WTC11 (cell line): ENCODE data around the gene ACVR1B.

ENCODE experiments used
- ATF1 ChIP-seq: sonication (generic); formaldehyde crosslinking; IDR thresholded peaks from 2 replicates; pipeline ENCODE4 v1.8.1; 2023; ENCODE audit warnings: mild to moderate bottlenecking, moderate library complexity, missing genetic modification reagents
- CTCF ChIP-seq: fragments of 200-600 bp; IDR thresholded peaks from 2 replicates; pipeline ENCODE4 v1.8.0; 2022; ENCODE audit warnings: antibody characterized with exemption
- EMX1 ChIP-seq: fragments of 250-450 bp; sonication (Bioruptor Pico); IDR thresholded peaks from 2 replicates; pipeline ENCODE4 v1.8.0; 2021; ENCODE audit warnings: mild to moderate bottlenecking
- NR3C1 ChIP-seq: sonication (generic); formaldehyde crosslinking; conservative IDR thresholded peaks from 2 replicates; pipeline ENCODE4 v1.8.1; 2023; ENCODE audit warnings: low read depth, mild to moderate bottlenecking, missing genetic modification reagents
- PREB ChIP-seq: sonication (generic); formaldehyde crosslinking; IDR thresholded peaks from 2 replicates; pipeline ENCODE4 v1.8.1; 2022; ENCODE audit warnings: mild to moderate bottlenecking, missing genetic modification reagents, moderate library complexity, borderline replicate concordance
- TEAD4 ChIP-seq: sonication (generic); formaldehyde crosslinking; IDR thresholded peaks from 2 replicates; pipeline ENCODE4 v1.8.0; 2022; ENCODE audit warnings: mild to moderate bottlenecking, missing genetic modification reagents
- TF ChIP-seq, protein P1 (sequence below): sonication (generic); formaldehyde crosslinking; IDR thresholded peaks from 2 replicates; pipeline ENCODE4 v1.8.1; 2022; ENCODE audit warnings: low read depth, missing genetic modification reagents, borderline replicate concordance
- TF ChIP-seq, protein P2 (sequence below): sonication (generic); formaldehyde crosslinking; IDR thresholded peaks from 2 replicates; pipeline ENCODE4 v1.8.1; 2022; ENCODE audit warnings: mild to moderate bottlenecking, moderate library complexity, missing genetic modification reagents

DNA sequence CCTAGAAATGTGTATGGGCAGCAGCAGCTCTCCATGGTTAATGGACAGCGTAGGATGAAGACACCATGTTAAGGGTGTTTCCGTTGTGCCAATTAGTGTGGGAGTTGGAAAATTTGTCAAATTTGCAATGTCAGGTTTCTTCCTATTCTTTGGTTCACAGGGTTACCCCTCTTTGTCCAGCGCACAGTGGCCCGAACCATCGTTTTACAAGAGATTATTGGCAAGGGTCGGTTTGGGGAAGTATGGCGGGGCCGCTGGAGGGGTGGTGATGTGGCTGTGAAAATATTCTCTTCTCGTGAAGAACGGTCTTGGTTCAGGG lies 29.3 kb downstream of the ACVR1B start:
- TF ChIP-seq TEAD4 (no peak), CTCF (no peak), EMX1 (no peak), PREB (CRISPR knock-in tag) (no peak), NR3C1 (CRISPR knock-in tag) (no peak), ATF1 (no peak)
- TF ChIP-seq, protein P1, sequence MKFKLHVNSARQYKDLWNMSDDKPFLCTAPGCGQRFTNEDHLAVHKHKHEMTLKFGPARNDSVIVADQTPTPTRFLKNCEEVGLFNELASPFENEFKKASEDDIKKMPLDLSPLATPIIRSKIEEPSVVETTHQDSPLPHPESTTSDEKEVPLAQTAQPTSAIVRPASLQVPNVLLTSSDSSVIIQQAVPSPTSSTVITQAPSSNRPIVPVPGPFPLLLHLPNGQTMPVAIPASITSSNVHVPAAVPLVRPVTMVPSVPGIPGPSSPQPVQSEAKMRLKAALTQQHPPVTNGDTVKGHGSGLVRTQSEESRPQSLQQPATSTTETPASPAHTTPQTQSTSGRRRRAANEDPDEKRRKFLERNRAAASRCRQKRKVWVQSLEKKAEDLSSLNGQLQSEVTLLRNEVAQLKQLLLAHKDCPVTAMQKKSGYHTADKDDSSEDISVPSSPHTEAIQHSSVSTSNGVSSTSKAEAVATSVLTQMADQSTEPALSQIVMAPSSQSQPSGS (CRISPR knock-in tag) = no peak
- TF ChIP-seq, protein P2, sequence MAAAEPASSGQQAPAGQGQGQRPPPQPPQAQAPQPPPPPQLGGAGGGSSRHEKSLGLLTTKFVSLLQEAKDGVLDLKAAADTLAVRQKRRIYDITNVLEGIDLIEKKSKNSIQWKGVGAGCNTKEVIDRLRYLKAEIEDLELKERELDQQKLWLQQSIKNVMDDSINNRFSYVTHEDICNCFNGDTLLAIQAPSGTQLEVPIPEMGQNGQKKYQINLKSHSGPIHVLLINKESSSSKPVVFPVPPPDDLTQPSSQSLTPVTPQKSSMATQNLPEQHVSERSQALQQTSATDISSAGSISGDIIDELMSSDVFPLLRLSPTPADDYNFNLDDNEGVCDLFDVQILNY (CRISPR knock-in tag) = no peak
